Progenitor cell of endocrine pancreas (in vitro differentiated cells): ENCODE results near the gene PLXNC1. TPM values are rescaled to one million over a fixed set of nuclear protein-coding genes. Genes with fewer than 3 reads are reported as not detected.

ENCODE experiments used
- DNase-seq: peaks from one replicate; pipeline ENCODE4 v3.0.0; 2021; ENCODE audit warnings: low spot score; ENCODE audit not compliant: unreplicated experiment
- H3K27ac Mint-ChIP-seq: 2 replicates; pipeline ENCODE4 v1.8.0; 2021; ENCODE audit warnings: mild to moderate bottlenecking, moderate library complexity, mixed read lengths
- H3K27me3 Mint-ChIP-seq: 2 replicates; pipeline ENCODE4 v1.8.0; 2021; ENCODE audit warnings: mixed read lengths
- H3K36me3 Mint-ChIP-seq: 2 replicates; pipeline ENCODE4 v1.8.0; 2022; ENCODE audit warnings: mixed read lengths; ENCODE audit not compliant: insufficient read depth
- H3K4me1 Mint-ChIP-seq: 2 replicates; pipeline ENCODE4 v1.8.0; 2021; ENCODE audit warnings: low read depth, mixed read lengths
- H3K4me3 Mint-ChIP-seq: 2 replicates; pipeline ENCODE4 v1.8.0; 2021; ENCODE audit warnings: low read depth, mild to moderate bottlenecking, moderate library complexity, mixed read lengths
- H3K9me3 Mint-ChIP-seq: 2 replicates; pipeline ENCODE4 v1.8.0; 2021; ENCODE audit warnings: low read depth, mixed read lengths
- CTCF ChIP-seq: fragments of 200-600 bp; sonication (generic); IDR thresholded peaks from one replicate; pipeline ENCODE4 v1.5.0; 2021; ENCODE audit warnings: antibody characterized with exemption, mild to moderate bottlenecking; ENCODE audit not compliant: unreplicated experiment
- total RNA-seq: library from RNA; stranded (reverse); gene quantifications from 2 replicates; pipeline ENCODE4 v1.2.1, GENCODE V29; 2021

PLXNC1 gene
- total RNA-seq, 1 donor from 2014 or later = 25.7 TPM

GRCh38 chr12:94255006-94255405 lies 106.6 kb downstream of the PLXNC1 start:
- Mint-ChIP-seq H3K27ac (no peak overlapping the region), H3K9me3 (no peaks in the 10 kb centered on the region), H3K4me3 (no peak overlapping the region), H3K36me3 (peaks cover 8% of the 10 kb centered on the region), H3K4me1 (peaks cover 19% of the 10 kb centered on the region), H3K27me3 (no peaks in the 10 kb centered on the region)
- DNase-seq = no peak
- no peak for TF ChIP-seq CTCF

- Mint-ChIP-seq H3K9me3 (no peaks in the 10 kb centered on the region), H3K36me3 (peaks cover 8% of the 10 kb centered on the region), H3K4me1 (peaks cover 19% of the 10 kb centered on the region), H3K27ac (no peak overlapping the region), H3K27me3 (no peaks in the 10 kb centered on the region), H3K4me3 (no peak overlapping the region)
- no peak for TF ChIP-seq CTCF
- DNase-seq = no peak
Observed at GRCh38 chr12:94255428-94255827, 107.1 kb downstream of the PLXNC1 start.

GRCh38 chr12:94258593-94258992 lies 110.2 kb downstream of the PLXNC1 start:
- DNase-seq = no peak
- no peaks in the 10 kb centered on the region for H3K27me3 Mint-ChIP-seq
- no peak overlapping the region for H3K4me3 Mint-ChIP-seq
- no peak overlapping the region for H3K27ac Mint-ChIP-seq
- peaks cover 22% of the 10 kb centered on the region for H3K4me1 Mint-ChIP-seq
- peaks cover 9% of the 10 kb centered on the region for H3K36me3 Mint-ChIP-seq
- no peaks in the 10 kb centered on the region for H3K9me3 Mint-ChIP-seq
- TF ChIP-seq CTCF = no peak

GRCh38 chr12:94260017-94260416 lies 111.6 kb downstream of the PLXNC1 start:
- no peak for TF ChIP-seq CTCF
- DNase-seq = no peak
- Mint-ChIP-seq H3K4me1 (peaks cover 21% of the 10 kb centered on the region), H3K27ac (no peak overlapping the region), H3K4me3 (no peak overlapping the region), H3K27me3 (no peaks in the 10 kb centered on the region), H3K9me3 (no peaks in the 10 kb centered on the region), H3K36me3 (peaks cover 13% of the 10 kb centered on the region)

- DNase-seq = no peak
- Mint-ChIP-seq H3K4me3 (no peak overlapping the region), H3K27ac (no peak overlapping the region), H3K4me1 (peaks cover 17% of the 10 kb centered on the region), H3K27me3 (no peaks in the 10 kb centered on the region), H3K9me3 (no peaks in the 10 kb centered on the region), H3K36me3 (peaks cover 14% of the 10 kb centered on the region)
- TF ChIP-seq CTCF = no peak
Observed at GRCh38 chr12:94260717-94261116, 112.3 kb downstream of the PLXNC1 start.
